NOMO-1 (cell line): ENCODE results near the gene CEP44.
"Not testable (repeated sequence)": the region's sequence is repeated elsewhere in the genome, so short reads cannot be mapped to it uniquely, and the experiment has no call there.

Experiments
- DNase-seq, 2 experiments: peaks; one replicate each; lab custom pipeline; 2025; ENCODE audit not compliant: unreplicated experiment in 2 of 2; lab: John Stamatoyannopoulos, UW

CEP44 gene

DNA sequence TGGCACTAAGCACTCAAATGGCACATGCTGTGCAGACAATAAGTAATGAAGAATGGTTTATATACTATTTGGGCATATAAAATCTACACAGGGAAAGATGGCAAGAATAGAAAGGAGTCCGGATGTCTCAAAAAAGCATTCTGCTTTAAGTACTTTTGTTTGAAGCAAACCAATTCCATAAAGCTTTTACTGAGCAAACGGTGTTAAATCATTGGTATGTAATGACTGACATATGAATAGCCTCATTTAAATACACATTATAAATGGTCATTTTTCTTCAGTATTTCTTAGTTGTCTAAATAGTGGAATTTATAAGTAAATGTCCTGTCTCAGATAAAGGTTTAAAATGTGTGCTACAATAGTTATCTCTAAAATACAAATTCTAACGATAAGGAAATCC is 6.3 kb upstream of the CEP44 start:
- no peak for DNase-seq

DNA sequence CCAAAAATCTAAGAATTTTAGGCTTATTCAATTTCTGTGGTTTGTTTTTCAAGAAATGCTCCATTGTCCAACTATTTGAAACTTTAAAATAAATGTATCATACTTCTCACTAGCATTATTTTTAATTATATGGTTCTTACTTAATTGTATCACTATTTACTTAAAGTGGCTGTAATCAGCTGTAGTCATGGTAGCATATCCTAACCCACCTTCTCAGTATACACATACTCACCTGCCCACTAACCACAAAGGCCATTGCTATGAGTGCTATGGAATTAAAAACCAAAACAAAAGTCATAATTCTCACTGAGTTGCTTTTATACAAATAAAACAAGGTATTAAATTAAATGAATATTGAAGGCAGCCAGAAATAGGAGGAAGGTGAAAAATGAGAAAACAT is 5.2 kb upstream of the CEP44 start:
- DNase-seq, result no peak

DNA sequence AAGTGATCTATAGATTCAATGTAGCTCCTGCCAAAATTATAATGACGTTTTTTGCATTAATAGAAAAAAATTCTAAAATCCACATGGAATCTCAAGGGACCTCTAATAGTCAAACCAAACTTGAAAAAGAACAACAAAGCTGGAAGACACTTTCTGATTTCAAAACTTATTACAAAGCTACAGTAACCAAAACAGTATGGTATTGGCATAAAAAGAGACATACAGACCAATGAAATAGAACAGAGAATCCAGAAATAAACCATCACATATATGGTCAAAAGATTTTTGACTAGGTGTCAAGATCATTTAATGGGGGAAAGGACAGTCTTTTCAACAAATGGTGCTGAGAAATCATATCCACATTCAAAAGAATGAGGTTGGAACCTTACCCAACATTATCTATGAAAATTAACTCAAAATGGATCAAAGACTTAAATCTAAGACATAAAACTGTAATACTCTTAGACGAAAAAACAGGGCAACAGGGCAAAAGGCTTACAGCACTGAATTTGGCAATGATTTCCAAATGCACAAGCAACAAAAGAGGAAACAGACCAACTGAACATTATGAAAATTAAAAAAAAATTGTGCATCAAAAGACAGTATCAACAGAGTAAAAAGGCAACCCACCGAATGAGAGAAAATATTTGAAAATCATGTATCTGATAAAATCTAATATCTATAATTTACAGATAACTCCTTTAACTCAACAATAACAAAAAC is 4.1 kb upstream of the CEP44 start:
- peak; percentile 12 to 23 for DNase-seq

DNA sequence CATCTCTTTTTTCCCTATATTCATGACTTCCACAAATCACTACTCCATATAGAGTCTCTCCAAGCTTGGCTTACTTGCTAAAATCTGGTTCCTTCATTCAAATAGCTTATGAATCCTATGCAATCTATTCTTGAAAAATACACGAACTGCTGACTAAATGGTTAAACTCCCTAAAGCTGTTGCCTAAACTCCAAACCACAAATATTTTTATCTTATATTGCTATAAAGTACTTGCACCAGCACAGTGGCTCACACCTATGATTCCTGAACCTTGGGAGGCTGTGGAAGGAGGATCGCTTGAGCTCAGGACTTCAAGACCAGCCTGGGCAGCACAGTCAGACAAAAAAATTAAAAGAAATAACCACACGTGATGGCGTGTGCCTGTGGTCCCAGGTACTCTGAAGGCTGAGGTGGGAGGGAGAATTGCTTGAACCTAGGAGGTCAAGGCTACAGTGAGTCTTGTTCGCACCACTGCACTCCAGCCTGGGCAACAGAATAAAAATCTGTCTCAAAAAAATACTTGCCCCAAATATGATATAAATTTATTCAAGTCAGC is 2.5 kb upstream of the CEP44 start:
- DNase-seq, result no peak

DNA sequence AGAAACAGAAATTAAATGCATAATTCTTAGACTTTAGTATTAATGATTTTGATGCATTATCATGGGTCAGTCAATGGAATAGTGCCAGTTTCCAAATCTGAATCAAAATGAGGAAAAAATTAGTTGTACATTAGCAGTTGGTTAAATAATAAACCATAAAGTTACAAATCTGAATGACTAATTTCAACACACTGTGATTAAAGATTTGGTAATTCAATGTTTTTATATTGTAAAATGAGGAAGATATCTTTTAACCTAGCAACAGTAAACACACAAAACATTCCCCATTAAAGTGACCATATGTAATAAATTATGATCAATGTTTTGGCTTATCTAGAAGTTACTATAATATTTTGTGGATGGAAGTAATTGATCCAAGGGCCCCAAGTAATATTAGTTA is 1.8 kb upstream of the CEP44 start:
- no peak for DNase-seq

DNA sequence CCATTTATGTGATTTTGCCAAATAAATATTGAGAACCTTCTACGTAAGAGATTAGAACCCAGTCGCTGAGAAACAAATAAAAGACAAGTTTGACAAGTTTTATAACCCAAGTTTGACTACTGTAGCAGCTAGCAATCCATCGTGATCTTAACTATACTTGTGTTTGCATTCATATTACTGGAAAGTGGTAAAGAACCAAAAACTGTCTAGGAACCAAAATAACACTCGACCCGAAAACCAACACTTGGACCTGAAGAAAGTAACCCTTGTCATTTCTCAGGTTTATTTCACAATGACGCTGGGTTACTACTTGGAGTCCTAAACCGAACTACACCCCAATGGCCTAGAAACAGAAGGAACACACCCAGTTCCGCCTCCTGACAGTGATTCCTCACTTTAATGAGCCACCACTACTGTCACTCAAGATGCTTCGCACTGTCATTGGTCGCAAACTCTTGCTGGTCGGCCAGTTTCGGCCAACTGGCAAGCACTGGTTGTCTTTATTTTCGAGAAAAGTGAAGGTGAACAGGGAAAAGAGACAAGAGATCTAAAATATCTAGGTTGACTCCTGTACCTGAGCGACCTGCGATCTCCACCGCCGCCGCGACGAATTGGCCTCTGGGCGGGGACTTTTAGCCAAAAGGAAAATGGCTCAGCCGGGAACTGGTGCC is 740 bp upstream of the CEP44 start:
- peak; percentile 89 to 96 for DNase-seq

DNA sequence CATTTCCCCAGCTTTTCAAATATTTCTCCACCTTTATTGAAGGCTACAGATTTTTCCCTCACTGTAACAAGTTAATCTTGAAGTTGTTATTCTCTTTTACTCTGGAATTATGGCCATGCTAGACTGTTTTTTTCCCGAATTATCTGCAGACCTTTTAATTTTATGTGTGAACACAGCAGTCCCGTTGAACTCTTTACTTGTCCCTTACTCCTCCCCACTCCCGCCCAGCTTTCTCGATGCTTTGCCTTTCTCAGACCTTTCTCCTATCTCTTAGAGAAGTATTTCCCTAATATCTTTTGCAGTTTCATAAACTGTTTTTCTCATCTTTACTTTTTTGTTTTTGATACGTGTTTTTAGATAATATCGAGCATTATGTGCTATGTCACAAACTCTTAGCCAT is 776 bp downstream of the CEP44 start:
- peak in 1 of 2 experiments; percentile 21 for DNase-seq

DNA sequence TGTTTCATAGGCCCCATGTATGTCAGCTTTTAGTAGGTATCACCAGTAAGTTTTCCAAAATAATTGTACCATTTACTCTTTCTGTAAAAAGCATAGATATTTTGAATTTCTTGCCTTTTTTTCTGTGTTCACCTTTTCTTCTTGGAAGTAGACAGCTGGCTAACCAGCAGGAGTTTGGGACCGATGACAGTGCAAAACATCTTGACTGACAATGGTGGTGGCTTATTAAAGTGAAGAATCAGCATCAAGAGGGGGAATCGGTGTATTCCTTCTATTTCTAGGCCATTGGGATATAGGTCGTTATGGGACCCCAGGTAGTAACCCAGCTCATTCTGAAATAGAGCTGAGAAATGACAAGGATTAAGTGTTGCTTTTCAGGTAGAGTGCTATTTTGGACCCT is 3.2 kb downstream of the CEP44 start:
- DNase-seq, result no peak

DNA sequence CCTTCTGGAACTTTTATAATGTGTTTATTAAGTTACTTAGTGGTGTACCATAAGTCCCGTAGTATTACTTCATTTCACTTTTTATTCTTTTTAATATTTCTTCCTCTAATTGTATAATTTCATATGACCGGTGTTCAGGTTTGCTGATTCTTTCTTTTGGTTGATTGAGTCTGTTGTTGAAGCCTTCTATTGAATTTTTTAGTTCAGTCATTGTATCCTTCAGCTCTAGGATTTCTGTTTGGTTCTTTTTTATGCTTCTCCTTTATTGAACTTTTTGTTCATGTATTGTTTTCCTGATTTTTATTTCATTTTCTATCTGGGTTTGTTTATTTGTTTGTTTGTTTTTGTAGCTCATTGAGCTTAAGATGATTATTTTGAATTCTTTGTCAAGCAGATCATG is 8.8 kb downstream of the CEP44 start:
- DNase-seq, result no peak

DNA sequence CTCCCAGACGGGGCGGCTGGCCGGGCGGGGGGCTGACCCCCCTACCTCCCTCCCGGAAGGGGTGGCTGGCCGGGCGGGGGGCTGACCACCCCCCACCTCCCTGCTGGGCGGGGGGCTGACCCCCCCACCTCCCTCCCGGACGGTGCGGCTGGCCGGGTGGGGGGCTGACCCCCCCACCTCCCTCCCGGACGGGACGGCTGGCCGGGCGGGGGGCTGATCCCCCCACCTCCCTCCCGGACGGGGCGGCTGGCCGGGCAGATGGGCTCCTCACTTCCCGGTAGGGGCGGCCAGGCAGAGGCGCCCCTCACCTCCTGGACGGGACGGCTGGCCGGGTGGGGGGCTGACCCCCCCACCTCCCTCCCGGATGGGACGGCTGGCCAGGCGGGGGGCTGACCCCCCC is 10.9 kb downstream of the CEP44 start:
- DNase-seq, result not testable (repeated sequence)

DNA sequence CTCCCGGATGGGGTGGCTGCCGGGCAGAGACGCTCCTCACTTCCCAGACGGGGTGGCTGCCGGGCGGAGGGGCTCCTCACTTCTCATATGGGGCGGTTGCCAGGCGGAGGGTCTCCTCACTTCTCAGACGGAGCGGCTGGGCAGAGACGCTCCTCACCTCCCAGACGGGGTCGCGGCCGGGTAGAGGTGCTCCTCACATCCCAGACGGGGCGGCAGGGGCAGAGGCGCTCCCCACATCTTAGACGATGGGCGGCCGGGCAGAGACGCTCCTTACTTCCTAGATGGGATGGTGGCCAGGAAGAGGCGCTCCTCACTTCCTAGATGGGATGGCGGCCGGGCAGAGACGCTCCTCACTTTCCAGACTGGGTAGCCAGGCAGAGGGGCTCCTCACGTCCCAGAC is 11.4 kb downstream of the CEP44 start:
- DNase-seq, result not testable (repeated sequence)

DNA sequence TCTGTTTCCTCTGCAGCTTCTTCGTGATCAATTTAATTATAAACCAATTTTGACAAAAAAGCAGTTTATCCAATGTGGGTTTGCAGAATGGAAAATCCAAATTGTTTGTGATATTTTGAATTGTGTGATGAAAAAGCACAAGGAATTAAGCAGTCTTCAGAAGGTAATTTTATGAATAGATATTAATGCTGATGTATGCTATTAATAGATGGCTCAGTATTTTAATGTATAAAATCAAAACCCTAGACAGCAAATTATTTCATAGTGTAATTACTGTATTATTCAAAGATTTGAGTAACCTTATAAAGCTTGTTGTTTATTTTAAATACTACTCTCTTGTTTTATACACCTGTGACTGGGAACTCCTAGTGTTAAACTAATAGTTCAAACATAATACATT is 20.0 kb downstream of the CEP44 start:
- DNase-seq, result no peak

DNA sequence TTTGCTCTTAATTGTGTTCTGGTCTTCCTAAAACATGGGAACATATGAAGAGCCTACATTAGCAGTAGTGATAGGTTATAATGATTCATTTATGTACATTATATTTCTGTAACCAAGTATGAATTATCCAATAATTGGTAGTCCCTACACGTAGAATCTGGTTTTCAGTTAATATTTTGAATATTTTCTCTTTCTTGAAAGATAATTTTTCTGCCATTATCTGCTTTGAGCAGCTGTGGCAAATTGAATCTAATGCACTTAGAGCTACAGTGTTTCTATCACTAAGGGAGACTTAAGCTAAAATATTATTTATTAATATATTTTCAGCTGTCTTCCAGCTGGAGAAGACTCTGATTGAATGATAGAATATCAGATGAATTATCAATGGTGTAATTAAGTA is 21.0 kb downstream of the CEP44 start:
- no peak for DNase-seq

DNA sequence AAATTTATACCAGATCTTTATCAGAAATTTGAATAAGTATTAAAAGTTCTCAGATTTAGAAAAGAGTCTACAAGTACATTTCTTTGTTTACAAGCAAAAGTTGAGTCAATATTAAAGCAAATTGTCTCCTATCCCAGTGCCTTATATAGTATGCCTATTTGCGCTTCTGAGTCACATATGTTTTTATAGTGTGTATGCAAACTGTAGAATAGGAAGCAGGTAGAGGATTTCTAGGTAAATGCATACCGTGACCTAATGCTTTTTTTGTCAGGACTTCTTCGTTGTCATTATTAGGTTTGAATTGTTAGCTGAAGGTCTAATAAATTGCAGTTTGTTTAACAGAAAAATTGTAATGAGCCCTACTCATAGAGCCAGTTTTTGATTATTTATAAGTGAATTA is 22.2 kb downstream of the CEP44 start:
- no peak for DNase-seq

DNA sequence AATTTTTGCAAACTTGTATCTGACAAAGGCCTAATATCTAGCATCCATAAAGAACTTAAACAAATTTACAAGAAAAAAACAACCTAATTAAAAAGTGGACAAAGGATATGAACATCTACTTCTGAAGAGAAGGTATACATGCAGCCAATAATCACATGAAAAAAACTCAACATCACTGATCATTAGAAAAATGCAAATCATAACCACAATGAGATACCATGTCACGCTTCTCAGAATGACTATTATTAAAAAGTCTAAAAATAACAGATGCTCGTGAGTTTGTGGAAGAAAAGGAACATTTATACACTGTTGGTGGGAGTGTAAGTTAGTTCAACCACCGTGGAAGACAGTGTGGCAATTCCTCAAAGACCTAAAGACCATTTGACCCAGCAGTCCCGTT is 24.0 kb downstream of the CEP44 start:
- no peak for DNase-seq

DNA sequence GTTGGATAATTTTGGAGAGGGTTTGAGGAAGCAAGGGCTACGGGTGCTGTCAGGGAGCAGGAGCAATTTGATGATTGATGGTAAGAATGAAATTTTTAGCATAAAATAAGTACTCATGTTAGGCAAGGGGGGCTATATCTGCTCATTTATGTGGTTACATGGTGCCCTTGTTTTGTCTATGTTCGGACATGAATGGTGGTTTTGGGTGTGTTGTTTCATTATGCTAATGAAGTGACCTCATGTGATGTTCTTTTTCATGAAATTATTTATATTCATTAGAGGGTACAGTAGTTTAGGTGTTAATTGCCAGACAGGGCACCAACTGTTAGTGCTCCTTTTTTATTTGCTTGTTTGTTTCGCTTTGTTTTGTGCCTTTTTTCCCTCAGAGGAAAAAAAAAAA is 29.3 kb downstream of the CEP44 start:
- no peak for DNase-seq

DNA sequence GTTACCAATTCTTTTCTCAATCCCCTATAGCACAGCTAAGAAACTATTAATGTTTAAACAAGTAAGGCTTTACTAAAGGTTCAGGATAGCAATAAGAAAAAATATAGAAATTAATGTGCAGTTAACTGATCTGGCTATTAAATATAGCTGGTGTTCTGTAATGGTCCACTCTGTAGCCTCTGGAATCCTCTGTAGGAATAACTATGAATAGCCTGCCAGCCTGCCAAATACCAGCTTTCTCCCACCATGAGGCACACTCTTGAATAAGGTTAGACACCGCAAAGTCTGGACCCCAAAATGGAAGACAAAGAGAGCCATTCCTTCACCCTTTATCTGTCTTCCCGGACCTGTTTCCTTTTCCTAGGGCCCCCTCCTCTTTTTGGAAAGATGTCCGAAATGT is 30.6 kb downstream of the CEP44 start:
- no peak for DNase-seq

DNA sequence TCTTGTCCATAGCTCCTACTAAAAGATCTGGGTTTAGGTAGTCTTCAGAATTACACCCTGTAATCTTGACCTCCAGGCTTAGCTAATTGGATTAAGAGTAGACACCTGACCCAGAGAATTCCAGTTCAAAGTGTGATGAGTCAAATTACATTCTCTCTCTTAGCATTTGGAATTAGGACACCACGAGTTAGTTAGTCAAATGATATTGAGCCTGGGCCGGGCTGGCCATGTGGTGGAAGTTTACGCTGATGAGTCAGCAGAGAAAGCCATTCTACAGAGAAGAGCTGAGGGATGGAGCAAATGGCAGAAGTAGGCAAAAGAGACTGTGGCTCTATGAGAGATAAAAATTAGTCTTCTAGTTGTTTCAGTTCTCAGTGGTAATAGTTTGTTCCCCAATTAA is 31.1 kb downstream of the CEP44 start:
- DNase-seq, result no peak

DNA sequence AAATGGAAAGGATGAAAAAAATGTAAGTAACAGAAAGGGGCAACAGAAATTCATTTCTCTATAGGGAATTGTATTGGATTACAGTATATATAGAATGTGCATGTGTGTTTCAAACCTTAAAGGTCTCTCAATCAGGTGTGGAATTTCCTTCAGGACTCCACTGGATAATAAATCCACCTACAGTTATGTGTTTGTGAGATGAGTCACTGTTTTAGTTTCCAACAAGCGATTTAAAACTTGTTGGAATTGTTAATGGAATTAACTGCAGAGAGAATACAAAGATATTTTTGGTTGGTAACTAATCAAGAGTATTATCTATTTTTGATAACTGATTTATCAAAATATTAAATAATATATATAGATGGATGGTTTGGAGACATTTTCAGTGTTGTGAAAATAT is 32.8 kb downstream of the CEP44 start:
- no peak for DNase-seq

DNA sequence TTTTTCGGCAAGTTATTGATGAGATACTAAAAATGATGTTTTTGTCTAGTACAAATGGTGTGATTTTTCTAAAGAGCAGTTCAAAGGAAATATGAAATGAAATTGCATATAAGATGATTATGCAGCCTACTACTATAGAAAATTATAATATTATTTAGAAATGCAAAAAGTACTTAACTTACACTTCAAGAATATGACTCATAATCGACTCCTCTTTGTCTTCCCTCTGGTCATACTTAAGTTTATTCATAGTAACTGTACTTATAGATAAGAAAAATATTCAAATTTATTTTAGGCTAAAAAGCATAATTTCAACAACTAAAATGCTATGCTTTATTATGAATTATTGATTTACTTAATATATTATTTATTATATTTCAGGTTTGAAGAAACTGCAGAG is 33.2 kb downstream of the CEP44 start:
- no peak for DNase-seq

DNA sequence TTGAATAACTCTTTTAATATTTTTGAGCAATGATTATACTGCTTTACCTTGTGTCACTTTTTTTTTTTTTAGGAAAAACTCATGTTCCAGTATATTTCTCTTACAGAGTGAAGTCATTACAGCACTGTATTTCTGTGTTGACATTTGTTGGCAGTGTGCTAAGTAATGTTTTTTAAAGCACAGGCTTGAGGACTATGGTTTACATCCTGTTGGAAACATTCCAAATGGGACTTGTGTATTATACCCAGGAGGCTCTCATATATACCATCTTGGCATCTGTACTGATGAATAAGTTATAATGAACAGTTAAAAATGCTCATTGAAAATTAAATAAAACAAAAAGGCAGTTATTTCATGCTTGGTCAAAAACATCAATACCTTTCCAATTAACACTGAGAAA is 33.8 kb downstream of the CEP44 start:
- DNase-seq, result no peak
